Measurements from ENCODE around the gene ASTN2.

DNA sequence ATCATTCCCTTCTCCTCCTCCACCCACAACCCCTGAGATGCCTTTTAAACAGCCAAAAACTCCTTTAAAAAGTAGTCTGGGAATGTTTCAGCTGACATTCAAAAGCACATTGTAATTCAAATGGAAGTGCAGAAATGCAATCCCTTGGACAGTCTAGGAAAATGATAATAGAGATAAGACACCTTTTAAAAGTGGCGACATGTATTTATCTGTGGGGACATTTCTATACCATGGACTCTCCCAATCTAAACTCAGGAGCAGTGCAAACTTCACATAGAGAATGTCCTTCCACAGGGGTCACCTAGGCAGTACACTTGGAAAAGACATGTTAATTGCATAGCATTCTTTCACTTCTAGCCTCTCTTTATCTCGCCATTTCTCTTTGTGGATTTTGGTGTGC lies 694.7 kb downstream of the ASTN2 start:
- TF ChIP-seq POLR2A (IDR thresholded peaks at IDR 0.05), result no peak
- TF ChIP-seq, protein P1, sequence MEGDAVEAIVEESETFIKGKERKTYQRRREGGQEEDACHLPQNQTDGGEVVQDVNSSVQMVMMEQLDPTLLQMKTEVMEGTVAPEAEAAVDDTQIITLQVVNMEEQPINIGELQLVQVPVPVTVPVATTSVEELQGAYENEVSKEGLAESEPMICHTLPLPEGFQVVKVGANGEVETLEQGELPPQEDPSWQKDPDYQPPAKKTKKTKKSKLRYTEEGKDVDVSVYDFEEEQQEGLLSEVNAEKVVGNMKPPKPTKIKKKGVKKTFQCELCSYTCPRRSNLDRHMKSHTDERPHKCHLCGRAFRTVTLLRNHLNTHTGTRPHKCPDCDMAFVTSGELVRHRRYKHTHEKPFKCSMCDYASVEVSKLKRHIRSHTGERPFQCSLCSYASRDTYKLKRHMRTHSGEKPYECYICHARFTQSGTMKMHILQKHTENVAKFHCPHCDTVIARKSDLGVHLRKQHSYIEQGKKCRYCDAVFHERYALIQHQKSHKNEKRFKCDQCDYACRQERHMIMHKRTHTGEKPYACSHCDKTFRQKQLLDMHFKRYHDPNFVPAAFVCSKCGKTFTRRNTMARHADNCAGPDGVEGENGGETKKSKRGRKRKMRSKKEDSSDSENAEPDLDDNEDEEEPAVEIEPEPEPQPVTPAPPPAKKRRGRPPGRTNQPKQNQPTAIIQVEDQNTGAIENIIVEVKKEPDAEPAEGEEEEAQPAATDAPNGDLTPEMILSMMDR (IDR thresholded peaks at IDR 0.05), result no peak

Measured in right lobe of liver (tissue), 4 donors.